ENCODE results near the gene IKZF2. TPM values are rescaled to one million over a fixed set of nuclear protein-coding genes. Genes with fewer than 3 reads are reported as not detected.

The IKZF2 gene
- total RNA-seq, 1 donor from 2014 or later, result 0.86 TPM

GRCh38 chr2:213084261-213084660, 67.2 kb downstream of the IKZF2 start:
- DNase-seq (ENCODE audit: low read depth), result no peak
- TF ChIP-seq, protein P1, sequence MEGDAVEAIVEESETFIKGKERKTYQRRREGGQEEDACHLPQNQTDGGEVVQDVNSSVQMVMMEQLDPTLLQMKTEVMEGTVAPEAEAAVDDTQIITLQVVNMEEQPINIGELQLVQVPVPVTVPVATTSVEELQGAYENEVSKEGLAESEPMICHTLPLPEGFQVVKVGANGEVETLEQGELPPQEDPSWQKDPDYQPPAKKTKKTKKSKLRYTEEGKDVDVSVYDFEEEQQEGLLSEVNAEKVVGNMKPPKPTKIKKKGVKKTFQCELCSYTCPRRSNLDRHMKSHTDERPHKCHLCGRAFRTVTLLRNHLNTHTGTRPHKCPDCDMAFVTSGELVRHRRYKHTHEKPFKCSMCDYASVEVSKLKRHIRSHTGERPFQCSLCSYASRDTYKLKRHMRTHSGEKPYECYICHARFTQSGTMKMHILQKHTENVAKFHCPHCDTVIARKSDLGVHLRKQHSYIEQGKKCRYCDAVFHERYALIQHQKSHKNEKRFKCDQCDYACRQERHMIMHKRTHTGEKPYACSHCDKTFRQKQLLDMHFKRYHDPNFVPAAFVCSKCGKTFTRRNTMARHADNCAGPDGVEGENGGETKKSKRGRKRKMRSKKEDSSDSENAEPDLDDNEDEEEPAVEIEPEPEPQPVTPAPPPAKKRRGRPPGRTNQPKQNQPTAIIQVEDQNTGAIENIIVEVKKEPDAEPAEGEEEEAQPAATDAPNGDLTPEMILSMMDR (conservative IDR thresholded peaks at IDR 0.05; ENCODE audit: low read depth, low read length), result no peak
- no peak overlapping the region for H3K4me3 ChIP-seq (ENCODE audit: low read depth, low read length)

DNA sequence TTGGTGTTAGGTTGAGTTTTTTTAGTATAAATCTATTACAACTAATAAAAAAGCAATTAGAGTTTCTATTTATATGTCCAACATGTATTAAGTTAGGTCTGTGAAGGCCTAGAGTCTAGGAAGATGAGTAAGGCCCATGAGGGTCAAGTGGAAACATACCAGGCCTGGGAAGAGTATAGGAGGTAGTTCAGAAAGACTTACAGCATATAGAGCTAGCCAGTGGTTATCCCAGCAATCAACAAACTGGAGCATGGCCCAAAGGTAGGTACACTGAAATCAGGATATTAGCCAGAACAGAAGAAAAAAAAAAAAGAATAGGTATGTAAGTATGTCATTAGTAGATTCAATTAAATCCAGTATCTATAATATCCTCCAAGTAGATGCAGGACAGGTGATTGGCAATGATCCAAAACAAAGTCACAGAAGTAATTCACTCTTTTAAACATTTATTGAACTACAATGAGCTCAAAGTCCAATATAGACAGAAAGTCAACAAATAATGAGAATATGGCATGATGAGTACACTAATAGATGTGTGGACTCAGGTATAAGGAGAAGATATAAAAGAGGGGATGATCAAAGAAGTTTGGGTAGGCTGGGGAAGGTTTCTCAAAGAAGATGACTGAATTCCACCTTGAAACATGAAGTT, 70.3 kb downstream of the IKZF2 start:
- TF ChIP-seq, protein P1 (conservative IDR thresholded peaks at IDR 0.05; ENCODE audit: low read depth, low read length), result no peak
- H3K4me3 ChIP-seq (ENCODE audit: low read depth, low read length), result no peak overlapping the region
- DNase-seq (ENCODE audit: low read depth), result no peak

GRCh38 chr2:213079756-213080155, 71.7 kb downstream of the IKZF2 start:
- TF ChIP-seq, protein P1 (conservative IDR thresholded peaks at IDR 0.05; ENCODE audit: low read depth, low read length), result no peak
- H3K4me3 ChIP-seq (ENCODE audit: low read depth, low read length), result no peak overlapping the region
- DNase-seq (ENCODE audit: low read depth), result no peak

DNA sequence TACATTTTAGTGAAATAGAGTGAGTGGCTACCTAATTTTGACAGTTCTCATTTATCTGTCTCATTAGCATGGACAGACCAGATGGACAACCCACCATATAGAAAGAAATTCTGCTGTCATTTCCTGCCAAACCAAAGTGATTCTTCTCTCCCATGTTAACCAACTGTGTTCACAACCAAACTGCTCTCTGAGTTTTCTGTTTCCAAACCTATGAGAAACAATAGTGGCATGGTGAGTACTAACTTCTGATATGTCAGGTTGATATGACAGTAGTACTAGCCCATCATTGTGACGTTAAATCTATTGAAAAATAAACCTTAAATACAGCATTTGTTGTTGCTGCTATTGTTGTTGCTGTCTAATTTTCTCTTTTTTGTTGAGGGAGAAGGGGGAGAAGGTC, 72.7 kb downstream of the IKZF2 start:
- no peak overlapping the region for H3K4me3 ChIP-seq (ENCODE audit: low read depth, low read length)
- no peak for DNase-seq (ENCODE audit: low read depth)
- TF ChIP-seq, protein P1 (conservative IDR thresholded peaks at IDR 0.05; ENCODE audit: low read depth, low read length), result no peak

GRCh38 chr2:213069531-213069930, 81.9 kb downstream of the IKZF2 start:
- TF ChIP-seq, protein P1 (conservative IDR thresholded peaks at IDR 0.05; ENCODE audit: low read depth, low read length), result no peak
- no peak overlapping the region for H3K4me3 ChIP-seq (ENCODE audit: low read depth, low read length)
- DNase-seq (ENCODE audit: low read depth), result no peak

- TF ChIP-seq, protein P1 (conservative IDR thresholded peaks at IDR 0.05; ENCODE audit: low read depth, low read length), result no peak
- H3K4me3 ChIP-seq (ENCODE audit: low read depth, low read length), result no peak overlapping the region
- no peak for DNase-seq (ENCODE audit: low read depth)
Observed at GRCh38 chr2:213068676-213069359, 82.6 kb downstream of the IKZF2 start.

- no peak for DNase-seq (ENCODE audit: low read depth)
- TF ChIP-seq, protein P1 (conservative IDR thresholded peaks at IDR 0.05; ENCODE audit: low read depth, low read length), result no peak
- no peak overlapping the region for H3K4me3 ChIP-seq (ENCODE audit: low read depth, low read length)
Observed at GRCh38 chr2:213067888-213068287, 83.5 kb downstream of the IKZF2 start.

Measured in epithelial cell of proximal tubule (primary cell).